ENCODE data around the gene GHSR.

GHSR gene

DNA sequence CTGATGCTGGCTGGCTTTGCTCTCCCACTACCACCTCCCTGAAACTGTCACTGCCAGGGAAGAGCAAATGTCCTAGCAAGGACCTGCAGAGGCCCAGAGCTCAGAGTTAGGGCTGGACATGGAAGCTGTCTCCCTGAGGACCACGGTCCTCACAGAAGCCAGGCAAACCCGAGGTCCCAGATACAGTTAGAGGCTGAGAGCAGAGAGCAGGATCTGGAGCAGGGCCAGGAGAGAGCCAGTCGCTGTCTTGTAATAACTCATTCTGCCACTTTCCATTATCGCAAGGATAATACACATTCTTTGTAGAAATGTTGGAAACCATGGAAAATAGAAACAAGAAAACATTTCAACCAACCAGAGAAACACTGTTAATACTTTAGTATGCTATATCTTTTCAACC, 10.1 kb downstream of the GHSR start:
- no peak for DNase-seq (ENCODE audit: low read depth)

GRCh38 chr3:172437713-172438112, 10.5 kb downstream of the GHSR start:
- DNase-seq (ENCODE audit: low read depth): no peak

- DNase-seq (ENCODE audit: low read depth): no peak
Observed at GRCh38 chr3:172415323-172415722, 32.9 kb downstream of the GHSR start.

DNA sequence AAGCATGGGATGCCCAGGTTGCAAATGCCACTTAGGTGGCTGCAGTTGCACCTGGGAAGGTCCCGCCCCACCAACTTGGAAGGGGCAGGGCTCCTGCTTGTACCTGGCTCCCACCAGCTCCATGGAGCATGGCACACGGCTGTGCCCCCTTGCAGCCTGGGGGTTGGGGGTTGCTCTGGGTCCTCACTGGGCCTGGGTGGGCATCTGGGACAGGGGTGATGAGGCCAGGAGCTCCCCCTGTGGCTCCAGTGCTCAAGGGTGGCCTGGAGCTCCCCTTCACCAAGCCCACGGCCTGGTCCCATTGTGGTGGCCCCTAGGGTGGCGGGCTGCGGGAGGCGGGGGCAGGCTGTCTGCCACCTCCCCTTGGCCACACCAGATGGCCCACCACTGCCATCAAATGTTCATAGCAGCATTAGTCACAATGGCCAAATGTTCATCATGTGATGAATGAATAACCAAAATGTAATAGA, 36.7 kb downstream of the GHSR start:
- no peak for DNase-seq (ENCODE audit: low read depth)

GRCh38 chr3:172410702-172411477, 37.4 kb downstream of the GHSR start:
- no peak for DNase-seq (ENCODE audit: low read depth)

- no peak for DNase-seq (ENCODE audit: low read depth)
Observed at GRCh38 chr3:172407872-172408271, 40.4 kb downstream of the GHSR start.

GRCh38 chr3:172405914-172406313, 42.3 kb downstream of the GHSR start:
- no peak for DNase-seq (ENCODE audit: low read depth)

- no peak for DNase-seq (ENCODE audit: low read depth)
Observed at GRCh38 chr3:172404237-172404962, 43.9 kb downstream of the GHSR start.

- DNase-seq (ENCODE audit: low read depth): no peak
Observed at GRCh38 chr3:172402892-172403643, 45.2 kb downstream of the GHSR start.

GRCh38 chr3:172402090-172402489, 46.2 kb downstream of the GHSR start:
- no peak for DNase-seq (ENCODE audit: low read depth)

GRCh38 chr3:172398484-172398883, 49.8 kb downstream of the GHSR start:
- DNase-seq (ENCODE audit: low read depth): no peak

DNA sequence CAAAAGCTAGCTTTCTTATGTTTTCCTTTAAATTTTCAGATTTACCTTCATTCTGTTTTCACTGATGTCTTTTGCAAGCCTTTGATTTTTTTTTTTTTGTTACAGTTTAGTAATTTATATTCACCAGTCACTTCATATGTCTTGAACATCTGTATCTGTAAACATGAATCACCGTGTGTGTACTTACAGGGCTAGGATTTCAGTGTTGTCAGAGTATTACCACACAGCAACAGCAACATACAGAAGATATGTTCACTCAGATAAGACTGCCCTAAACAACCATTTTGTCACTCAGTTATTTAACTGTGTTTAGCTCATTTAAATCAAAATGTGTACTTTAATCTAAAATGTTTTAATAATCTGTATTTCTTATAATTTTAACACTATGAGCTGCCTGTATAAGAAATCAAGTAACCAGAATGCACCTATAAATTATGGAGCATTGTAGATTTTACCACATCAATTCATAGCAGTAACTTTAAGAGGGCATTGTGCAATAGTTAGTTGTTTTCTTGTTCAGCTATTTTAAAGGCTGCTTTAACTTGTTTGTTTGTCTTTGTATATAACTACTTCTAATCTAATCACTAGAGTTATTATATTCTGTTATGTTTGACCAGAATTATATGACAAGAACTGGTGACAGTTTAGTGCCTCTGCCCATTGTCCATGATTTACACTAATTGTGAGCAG, 50.4 kb downstream of the GHSR start:
- DNase-seq (ENCODE audit: low read depth): no peak

GRCh38 chr3:172396400-172396799, 51.9 kb downstream of the GHSR start:
- DNase-seq (ENCODE audit: low read depth): no peak

DNA sequence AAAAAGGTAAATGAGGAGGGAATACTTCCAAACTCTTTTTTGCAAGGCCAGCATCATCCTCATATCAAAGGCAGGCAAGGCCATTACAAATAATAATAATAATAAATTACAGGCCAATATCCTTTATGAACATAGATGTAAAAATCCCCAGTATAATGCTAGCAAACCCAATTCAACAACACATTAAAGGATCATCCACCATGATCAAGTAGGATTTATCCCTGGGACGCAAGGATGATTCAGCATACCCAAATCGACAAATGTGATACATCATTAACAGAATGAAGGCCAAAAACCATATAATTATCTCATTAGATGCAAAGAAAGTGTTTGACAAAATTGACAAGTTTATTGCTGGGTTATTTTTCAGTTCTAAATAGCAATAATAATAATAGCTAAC, 53.6 kb downstream of the GHSR start:
- DNase-seq (ENCODE audit: low read depth): no peak

All from T follicular helper cell (primary cell).